HepG2 (cell line): ENCODE data around the gene ACTR3. TPM values are rescaled to one million over a fixed set of nuclear protein-coding genes. Genes with fewer than 3 reads are reported as not detected.

Experiments used
- DPF2 ChIP-seq: sonication (generic); formaldehyde crosslinking; IDR thresholded peaks from 2 replicates; pipeline ENCODE4 v1.4.0; 2020; ENCODE audit warnings: mild to moderate bottlenecking, low read depth, missing genetic modification reagents, borderline replicate concordance
- FIP1L1 ChIP-seq: fragments of 200-400 bp; formaldehyde crosslinking; IDR thresholded peaks from 2 replicates; pipeline ENCODE4 v1.6.1; 2018; ENCODE audit warnings: low read depth, mild to moderate bottlenecking, low read length, moderate library complexity, borderline replicate concordance; ENCODE audit not compliant: insufficient read depth
- FOSL2 ChIP-seq: sonication (generic); formaldehyde crosslinking; IDR thresholded peaks from 2 replicates; pipeline ENCODE4 v1.4.0; 2020; ENCODE audit warnings: missing genetic modification reagents
- GTF2F1 ChIP-seq: fragments of 150-350 bp; IDR thresholded peaks from 2 replicates; pipeline ENCODE4 v1.6.1; 2014; ENCODE audit warnings: low read length
- GTF3A ChIP-seq: sonication (generic); formaldehyde crosslinking; conservative IDR thresholded peaks from 2 replicates; pipeline ENCODE4 v1.4.0; 2020; ENCODE audit warnings: mild to moderate bottlenecking, missing genetic modification reagents
- JDP2 ChIP-seq: sonication (generic); formaldehyde crosslinking; IDR thresholded peaks from 2 replicates; pipeline ENCODE4 v1.8.1; 2022; ENCODE audit warnings: missing genetic modification reagents, borderline replicate concordance
- LRRFIP1 ChIP-seq: sonication (generic); formaldehyde crosslinking; conservative IDR thresholded peaks from 2 replicates; pipeline ENCODE4 v1.4.0; 2020; ENCODE audit warnings: missing genetic modification reagents
- MAFF ChIP-seq: IDR thresholded peaks from 2 replicates; pipeline ENCODE4 v1.6.1; 2011; ENCODE audit warnings: low read depth, low read length, improper control_type of control experiment
- MAFK ChIP-seq, 2 experiments: IDR thresholded peaks in 1 of 2; conservative IDR thresholded peaks in 1 of 2; 2 replicates each; pipeline ENCODE4 v1.6.1; 2011; ENCODE audit warnings: improper control_type of control experiment in 2 of 2, low read length in 2 of 2
- NFE2L2 ChIP-seq: fragments of 150-350 bp; IDR thresholded peaks from 2 replicates; pipeline ENCODE4 v1.6.1; 2014; ENCODE audit warnings: low read length
- PAX8 ChIP-seq: sonication (generic); formaldehyde crosslinking; IDR thresholded peaks from 2 replicates; pipeline ENCODE4 v1.8.0; 2022; ENCODE audit warnings: mild to moderate bottlenecking, missing genetic modification reagents, borderline replicate concordance
- SRSF1 ChIP-seq: fragments of 200-400 bp; formaldehyde crosslinking; optimal IDR thresholded peaks from 2 replicates; pipeline ENCODE3; 2017; ENCODE audit warnings: mild to moderate bottlenecking, low read depth, low read length, moderate library complexity
- THAP11 ChIP-seq: IDR thresholded peaks from 2 replicates; pipeline ENCODE4 v1.6.1; 2016; ENCODE audit warnings: missing biosample characterization, missing genetic modification reagents
- ZNF496 ChIP-seq: sonication (generic); formaldehyde crosslinking; IDR thresholded peaks from 2 replicates; pipeline ENCODE4 v1.8.1; 2023; ENCODE audit warnings: mild to moderate bottlenecking, moderate library complexity, missing genetic modification reagents; ENCODE audit not compliant: insufficient replicate concordance
- polyA plus RNA-seq, 8 experiments: library from polyadenylated mRNA; depleted of rRNA in 3 of 8; stranded (reverse) in 7 of 8; unstranded in 1 of 8; fragments of >200 nt; fragmentation: Illumina TruSeq in 4 of 8; extraction: Trizol in 4 of 8; gene quantifications; 2 replicates each; pipeline versions ENCODE4 v1.2.1 to v1.2.3, GENCODE V29; 2011 to 2016; ENCODE audit warnings: low read depth in 4 of 8, missing spikeins in 1 of 8, mixed read lengths in 1 of 8; ENCODE audit not compliant: insufficient read depth in 1 of 8
- total RNA-seq, 5 experiments: library from RNA; depleted of rRNA; stranded (reverse); fragments of >200 nt; fragmentation: Illumina TruSeq; extraction: Trizol; gene quantifications; 2 replicates each; pipeline ENCODE4 v1.2.3, GENCODE V29; 2016; ENCODE audit warnings: low read depth in 1 of 5
- TF ChIP-seq, protein P1 (sequence below): sonication (generic); formaldehyde crosslinking; IDR thresholded peaks from 2 replicates; pipeline ENCODE4 v1.8.0; 2023; ENCODE audit warnings: mild to moderate bottlenecking, missing genetic modification reagents
- TF ChIP-seq, protein P2 (sequence below): sonication (generic); formaldehyde crosslinking; IDR thresholded peaks from 2 replicates; pipeline ENCODE4 v1.4.0; 2020; ENCODE audit warnings: mild to moderate bottlenecking, missing genetic modification reagents

ACTR3 gene
- total and polyA plus RNA-seq, 2 of the 13 experiments (the other 11 are each of a cell fraction or from before 2014, with no cell fraction given), result 123 to 225 TPM

DNA sequence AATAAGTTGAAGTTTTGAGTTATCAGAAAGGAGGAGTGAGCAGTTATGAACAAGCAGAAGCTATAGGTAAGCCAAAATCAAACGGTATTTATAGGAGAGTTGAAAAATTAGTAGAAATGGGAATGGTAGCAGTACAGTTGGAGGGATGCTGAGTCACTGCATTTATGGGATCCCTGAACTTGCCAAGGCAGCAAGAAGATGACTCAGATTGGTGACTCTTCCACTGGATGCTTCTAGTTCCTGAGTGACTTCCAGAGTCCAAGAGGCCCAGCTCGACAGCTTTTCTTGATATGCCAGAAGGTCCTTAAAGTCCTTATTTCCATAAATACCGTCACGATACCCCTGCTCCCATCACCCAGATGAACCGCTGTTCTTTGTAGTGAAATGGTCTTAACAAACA lies 31.1 kb upstream of the ACTR3 start (continued):
- TF ChIP-seq LRRFIP1 (CRISPR knock-in tag) (no peak), SRSF1 (no peak), THAP11 (CRISPR knock-in tag) (no peak), MAFF (peak; percentile 53), DPF2 (CRISPR knock-in tag) (no peak), GTF3A (no peak), FIP1L1 (no peak), GTF2F1 (no peak), JDP2 (no peak), MAFK (conservative IDR thresholded peaks at IDR 0.05 in 1 of 2, IDR thresholded peaks at IDR 0.05 in 1 of 2; ENCODE audit: low read length in 2 of 2) (peak; percentile 31 to 34; a peak in 1 of 4 replicates), NFE2L2 (peak; percentile 47; the same call in 1 of the 2 replicates), ZNF496 (CRISPR knock-in tag) (no peak), PAX8 (CRISPR knock-in tag) (no peak), FOSL2 (peak; percentile 40; the same call in 1 of the 2 replicates)
- TF ChIP-seq, protein P1, sequence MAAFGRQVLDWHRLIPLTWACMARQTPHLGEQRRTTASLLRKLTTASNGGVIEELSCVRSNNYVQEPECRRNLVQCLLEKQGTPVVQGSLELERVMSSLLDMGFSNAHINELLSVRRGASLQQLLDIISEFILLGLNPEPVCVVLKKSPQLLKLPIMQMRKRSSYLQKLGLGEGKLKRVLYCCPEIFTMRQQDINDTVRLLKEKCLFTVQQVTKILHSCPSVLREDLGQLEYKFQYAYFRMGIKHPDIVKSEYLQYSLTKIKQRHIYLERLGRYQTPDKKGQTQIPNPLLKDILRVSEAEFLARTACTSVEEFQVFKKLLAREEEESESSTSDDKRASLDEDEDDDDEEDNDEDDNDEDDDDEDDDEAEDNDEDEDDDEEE, result no peak
- TF ChIP-seq, protein P2, sequence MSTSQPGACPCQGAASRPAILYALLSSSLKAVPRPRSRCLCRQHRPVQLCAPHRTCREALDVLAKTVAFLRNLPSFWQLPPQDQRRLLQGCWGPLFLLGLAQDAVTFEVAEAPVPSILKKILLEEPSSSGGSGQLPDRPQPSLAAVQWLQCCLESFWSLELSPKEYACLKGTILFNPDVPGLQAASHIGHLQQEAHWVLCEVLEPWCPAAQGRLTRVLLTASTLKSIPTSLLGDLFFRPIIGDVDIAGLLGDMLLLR (CRISPR knock-in tag), result no peak
